GM19372 (cell line): Measurements from ENCODE around the gene EZH2.

Experiments
- ATAC-seq: cut with Tn5 transposase; IDR thresholded peaks from one replicate; pipeline ENCODE4 v1.9.1; 2021; ENCODE audit warnings: mild to moderate bottlenecking, low read depth, moderate library complexity; ENCODE audit not compliant: unreplicated experiment

EZH2 gene

GRCh38 chr7:148782757-148783456 is 101.2 kb downstream of the EZH2 start:
- no peak for ATAC-seq

- ATAC-seq, result no peak
These were observed 109.6 kb downstream of the EZH2 start for GRCh38 chr7:148774471-148774870.

- peak; percentile 79 for ATAC-seq
These were observed 110.8 kb downstream of the EZH2 start for GRCh38 chr7:148773334-148773733.

GRCh38 chr7:148772297-148773089 is 111.6 kb downstream of the EZH2 start:
- no peak for ATAC-seq

GRCh38 chr7:148770004-148770403 is 114.1 kb downstream of the EZH2 start:
- ATAC-seq, result no peak

- no peak for ATAC-seq
These were observed 120.5 kb downstream of the EZH2 start for GRCh38 chr7:148763622-148764021.

GRCh38 chr7:148761499-148762278 is 122.4 kb downstream of the EZH2 start:
- ATAC-seq, result no peak
